ENCODE data around the gene SH3BGRL2.

Gene SH3BGRL2

GRCh38 chr6:79630883-79631692 lies at the start of gene SH3BGRL2:
SH3BGRL2 (plus strand) TSS chr6:79631329; CDS start chr6:79631462, 133 bp downstream.
- DNase-seq: peak; percentile 61

- no peak for DNase-seq
Measured at GRCh38 chr6:79584332-79584731, 46.8 kb upstream of the SH3BGRL2 start.

- peak; percentile 30 for DNase-seq
Measured at GRCh38 chr6:79586548-79586947, 44.6 kb upstream of the SH3BGRL2 start.

DNA sequence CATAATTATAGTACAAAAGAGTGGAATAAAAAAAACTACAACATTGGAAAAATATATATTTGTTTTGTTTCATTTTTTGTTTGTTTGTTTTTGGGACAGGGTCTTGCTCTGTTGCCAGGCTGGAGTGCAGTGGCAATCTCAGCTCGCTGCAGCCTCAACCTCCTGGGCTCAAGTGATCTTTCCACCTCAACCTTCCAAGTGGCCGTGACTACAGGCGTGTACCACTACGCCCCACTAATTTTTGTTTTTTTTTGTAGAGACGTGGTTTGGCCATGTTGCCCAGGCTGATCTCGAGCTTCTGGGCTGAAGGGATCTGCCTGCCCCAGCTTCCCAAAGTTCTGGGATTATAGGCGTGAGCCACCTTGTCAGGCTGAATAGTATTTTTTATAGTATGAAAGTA lies 41.4 kb upstream of the SH3BGRL2 start:
- no peak for DNase-seq

GRCh38 chr6:79597155-79597554 lies 34.0 kb upstream of the SH3BGRL2 start:
- no peak for DNase-seq

DNA sequence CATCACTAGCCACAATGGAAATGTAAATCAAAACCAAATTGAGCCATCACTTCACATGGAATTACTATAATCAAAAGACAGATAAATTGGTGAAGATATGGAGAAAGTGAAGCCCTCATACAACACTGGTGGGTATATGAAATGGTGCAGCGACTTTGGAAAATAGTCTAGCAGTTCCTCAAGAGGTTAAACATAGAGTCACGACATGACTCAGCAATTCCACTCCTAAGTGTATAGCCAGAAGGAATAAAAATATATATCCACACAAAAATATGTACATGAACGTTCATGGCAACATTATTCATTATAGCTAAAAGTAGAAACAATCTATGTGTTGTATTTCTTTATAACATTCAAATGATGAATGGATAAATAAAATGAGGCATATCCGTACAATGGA lies 33.1 kb upstream of the SH3BGRL2 start:
- DNase-seq: no peak

DNA sequence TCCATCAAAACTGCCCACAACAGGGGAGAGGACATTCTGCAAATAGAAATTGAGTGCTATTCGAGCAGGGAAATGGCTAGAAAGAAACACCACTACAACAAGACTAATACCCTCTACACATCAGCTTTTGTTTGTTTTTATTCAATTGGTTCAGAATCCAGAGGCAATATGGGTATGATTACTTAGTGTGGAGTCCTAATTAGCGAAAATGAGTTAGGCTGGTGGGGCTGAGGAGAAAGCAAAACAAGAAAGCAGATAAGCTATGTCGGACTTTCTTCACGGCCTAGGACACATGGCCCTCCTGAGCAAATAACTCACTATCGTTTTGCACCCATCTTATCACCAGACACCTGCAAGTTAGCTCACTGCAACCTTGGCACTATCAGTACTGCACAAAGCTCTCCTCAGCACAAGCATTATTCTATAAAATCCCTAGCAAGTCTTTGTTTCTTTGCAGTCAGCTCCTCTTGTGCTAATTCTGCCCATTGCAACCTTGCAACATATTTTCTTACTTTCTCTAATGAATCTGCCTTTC lies 31.3 kb upstream of the SH3BGRL2 start:
- no peak for DNase-seq

DNA sequence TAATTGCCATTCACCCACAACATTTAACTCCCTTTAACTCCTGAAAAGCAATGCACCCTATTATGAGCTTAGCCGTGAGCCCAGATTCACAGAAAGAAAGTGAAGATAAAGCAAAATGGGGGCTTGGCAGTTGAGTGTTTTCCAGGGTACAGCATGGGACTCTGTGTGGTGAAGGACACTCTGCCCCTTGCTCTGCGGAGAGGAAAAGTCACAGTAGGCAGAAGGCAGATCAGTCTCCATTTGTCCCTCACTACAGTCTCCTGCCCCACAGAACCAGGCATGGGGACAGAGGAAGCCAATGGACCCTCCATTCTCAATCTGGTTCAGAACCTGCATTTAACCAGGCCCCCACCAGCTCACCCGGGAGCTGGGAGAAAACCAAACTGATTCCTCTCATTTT lies 30.8 kb upstream of the SH3BGRL2 start:
- no peak for DNase-seq

DNA sequence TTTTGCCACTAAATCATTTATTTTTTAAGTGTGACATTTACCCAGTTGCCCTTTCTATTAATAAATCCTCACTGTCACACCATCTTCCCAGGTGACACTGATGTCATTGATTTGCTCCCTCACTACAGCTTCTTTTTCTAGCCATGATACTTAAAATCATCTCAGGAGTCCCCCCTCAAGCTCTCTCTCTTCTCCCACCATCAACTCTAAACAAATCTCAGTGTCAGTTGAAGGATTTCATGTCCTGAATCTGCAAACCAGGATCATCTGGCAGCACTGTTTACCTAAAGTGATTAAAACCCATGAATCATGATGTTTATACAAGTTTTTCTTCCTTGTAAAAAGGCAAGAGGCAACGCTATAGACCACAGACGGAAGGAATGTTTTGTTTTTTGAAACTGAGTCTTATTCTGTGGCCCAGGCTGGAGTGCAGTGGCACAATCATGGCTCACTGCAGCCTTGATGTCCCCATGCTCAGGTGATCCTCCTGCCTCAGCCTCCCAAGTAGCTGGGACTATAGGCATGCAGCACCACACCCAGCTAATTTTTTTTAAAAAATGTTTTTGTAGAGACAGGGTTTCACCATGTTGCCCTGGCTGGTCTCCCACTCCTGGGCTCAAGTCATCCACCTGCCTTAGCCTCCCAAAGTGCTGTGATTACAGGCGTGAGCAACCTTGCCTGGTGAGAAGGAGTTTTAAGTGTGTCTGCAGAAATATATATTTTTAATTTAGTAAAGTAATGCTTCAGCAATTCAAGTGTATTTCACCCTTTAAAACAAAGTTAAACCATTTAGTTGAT lies 30.1 kb upstream of the SH3BGRL2 start:
- DNase-seq: peak; percentile 31

DNA sequence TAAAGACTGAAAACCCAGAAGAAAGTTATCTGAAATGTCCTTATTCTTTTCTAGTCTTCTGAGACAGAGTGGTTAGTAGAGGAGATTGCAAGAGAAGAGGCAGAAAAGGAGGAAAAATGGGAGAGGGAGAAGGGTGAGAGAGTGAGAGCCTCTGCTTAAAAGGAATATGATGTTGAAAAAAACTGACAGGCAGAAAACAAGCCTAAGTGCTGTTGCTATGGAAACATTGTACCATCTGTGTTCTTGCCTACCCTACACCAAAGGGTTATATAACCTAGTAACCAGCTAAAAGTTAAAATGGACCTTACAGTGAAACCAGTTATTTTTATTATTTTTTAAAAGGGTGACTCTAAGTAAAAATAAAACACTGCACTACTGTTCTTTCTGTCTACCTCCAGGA lies 28.3 kb upstream of the SH3BGRL2 start:
- no peak for DNase-seq

DNA sequence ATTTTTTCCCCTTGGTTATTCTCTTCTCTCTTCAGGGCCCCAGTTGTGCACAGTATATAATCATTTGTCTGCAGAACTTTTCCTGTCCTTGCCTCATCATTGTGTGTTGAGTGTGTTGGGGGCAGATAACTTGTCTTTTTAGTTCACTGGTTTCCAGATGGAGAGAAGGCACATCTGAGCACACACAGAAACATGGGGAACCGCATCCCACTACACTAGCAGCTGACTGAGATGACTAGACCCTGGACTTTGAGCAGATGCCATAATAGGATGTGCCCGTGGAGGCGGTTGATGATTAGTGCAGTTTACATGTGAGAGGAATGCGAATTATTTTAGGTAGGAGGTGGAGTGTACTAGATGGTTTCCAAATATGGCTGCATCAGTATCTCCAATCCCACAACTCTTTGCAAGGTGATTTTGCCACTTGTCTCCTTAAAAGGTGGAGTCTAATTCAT lies 26.5 kb upstream of the SH3BGRL2 start:
- DNase-seq: peak; percentile 88

GRCh38 chr6:79605061-79605460 lies 26.1 kb upstream of the SH3BGRL2 start:
- peak; percentile 68 for DNase-seq

DNA sequence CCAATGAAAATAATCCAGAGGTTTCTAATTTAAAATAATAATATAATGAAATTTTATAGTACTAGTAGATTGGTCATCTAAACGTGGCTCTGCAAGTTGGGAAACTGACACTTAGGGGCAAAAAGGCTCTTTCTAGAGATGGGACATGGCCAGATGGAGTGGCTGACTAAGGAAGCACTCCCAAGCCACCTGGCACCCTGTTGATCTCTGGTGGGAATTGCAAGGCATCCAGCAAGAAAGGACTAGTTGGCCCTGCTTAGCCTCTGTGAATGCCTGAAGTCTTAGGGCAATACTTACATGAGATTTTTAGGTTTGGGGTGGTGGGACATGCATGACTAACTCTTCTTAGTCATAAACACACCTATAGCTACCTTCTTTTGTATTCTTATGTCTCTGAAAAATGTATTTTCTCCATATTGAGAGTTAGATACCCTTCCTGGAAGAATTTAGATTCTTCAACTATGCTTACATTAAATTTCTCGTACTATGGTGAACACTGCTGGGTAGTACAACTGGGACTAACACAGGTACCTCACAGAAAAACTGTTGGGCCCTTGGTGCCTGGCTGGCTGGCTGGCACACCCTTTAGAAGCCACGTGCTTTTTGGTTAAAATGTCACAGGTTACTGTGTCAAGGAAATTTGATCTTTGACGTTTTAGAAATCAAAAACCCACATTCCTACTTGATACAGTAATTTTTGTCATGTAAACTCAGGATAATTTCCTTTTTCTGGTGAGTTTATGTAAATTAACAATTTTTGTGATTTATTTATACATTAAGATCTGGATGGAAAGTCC lies 25.0 kb upstream of the SH3BGRL2 start:
- no peak for DNase-seq

DNA sequence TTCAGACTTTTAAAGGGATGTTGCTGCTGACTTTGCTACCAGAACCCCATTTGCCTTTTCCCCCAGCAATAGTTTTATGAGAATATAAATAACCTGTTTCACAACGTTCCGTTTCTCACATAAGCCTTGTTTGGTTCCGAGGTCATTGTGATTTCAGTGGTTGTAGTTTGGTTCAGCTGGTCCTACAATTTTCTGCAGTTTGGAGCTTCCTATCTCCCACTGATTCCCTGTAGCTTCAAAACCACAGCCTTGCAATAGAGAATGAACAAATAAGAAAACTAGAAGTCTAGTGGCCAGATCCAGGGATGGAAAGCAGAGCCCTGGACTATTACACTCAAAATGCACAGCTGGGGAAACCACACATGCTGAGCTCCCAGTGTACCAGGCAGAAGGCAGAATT lies 24.1 kb upstream of the SH3BGRL2 start:
- peak; percentile 7 for DNase-seq

GRCh38 chr6:79608334-79609224 lies 22.6 kb upstream of the SH3BGRL2 start:
- DNase-seq: peak; percentile 10

DNA sequence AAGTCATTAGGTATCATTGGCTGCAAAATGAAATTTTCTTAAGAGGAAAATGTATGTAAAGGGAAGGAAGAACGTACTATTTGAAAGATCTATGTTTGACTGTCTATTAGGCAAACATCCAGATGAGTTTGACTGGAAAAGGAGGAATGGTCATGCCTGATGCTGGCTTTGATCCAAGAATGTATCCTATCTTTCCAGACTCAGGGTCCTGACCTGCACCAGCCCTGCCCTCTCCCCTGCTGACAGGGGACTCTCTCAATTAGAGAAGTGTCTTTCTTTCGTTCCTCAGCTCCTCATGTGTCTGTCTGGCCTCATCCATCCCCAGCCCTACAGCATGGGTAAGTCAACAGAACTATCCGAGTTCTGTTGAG lies 21.9 kb upstream of the SH3BGRL2 start:
- DNase-seq: no peak

- DNase-seq: no peak
Measured at GRCh38 chr6:79610306-79611009, 20.7 kb upstream of the SH3BGRL2 start.

DNA sequence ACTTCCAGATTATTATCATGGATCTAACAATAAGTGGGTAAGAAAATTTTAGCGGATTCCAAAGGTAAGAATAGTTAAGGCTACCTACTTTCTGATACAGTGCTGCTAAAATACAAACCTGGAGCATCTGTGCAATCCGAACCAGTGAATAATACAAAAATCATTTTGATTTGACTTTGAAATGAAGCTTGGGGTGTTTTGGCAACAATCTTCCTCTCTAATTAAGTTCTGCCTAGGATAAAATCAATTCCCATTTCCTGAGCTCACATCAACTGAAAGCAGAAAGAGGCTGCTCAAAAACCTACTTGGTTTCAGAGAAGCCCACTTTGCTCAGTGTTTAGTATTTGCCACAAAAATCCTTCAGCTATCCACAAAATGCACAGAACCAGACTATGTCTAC lies 18.7 kb upstream of the SH3BGRL2 start:
- no peak for DNase-seq

DNA sequence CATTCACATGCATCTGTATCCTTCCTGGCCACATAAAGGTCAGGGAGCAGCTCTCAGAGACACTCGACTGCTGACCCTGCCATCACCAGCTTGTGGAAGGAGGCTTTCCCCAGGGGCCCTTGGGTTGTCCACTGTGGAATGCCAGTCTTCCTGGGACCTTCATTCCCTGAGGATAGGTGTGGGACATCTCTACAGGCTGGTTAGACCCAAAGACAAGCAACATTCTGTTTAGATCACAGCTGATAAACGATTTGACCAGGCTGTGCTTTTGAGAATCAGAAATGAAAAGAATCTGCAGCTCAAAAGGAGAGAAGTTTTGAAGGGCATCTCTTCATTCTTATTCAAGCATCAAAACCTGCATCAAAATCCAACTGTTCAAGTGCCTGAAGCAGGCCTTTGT lies 18.2 kb upstream of the SH3BGRL2 start:
- DNase-seq: no peak

GRCh38 chr6:79613912-79614311 lies 17.2 kb upstream of the SH3BGRL2 start:
- DNase-seq: no peak
